HepG2 (cell line): ENCODE results near the gene MYL6. TPM values are rescaled to one million over a fixed set of nuclear protein-coding genes. Genes with fewer than 3 reads are reported as not detected.

Source experiments
- ADNP ChIP-seq: sonication (generic); formaldehyde crosslinking; IDR thresholded peaks from 2 replicates; pipeline ENCODE4 v1.4.0; 2020; ENCODE audit warnings: missing genetic modification reagents
- CBFB ChIP-seq: sonication (generic); formaldehyde crosslinking; IDR thresholded peaks from 2 replicates; pipeline ENCODE4 v1.4.0; 2020; ENCODE audit warnings: missing genetic modification reagents
- GATAD2A ChIP-seq: IDR thresholded peaks from 2 replicates; pipeline ENCODE4 v1.6.1; 2016
- HHEX ChIP-seq: IDR thresholded peaks from 2 replicates; pipeline ENCODE4 v1.6.1; 2016; ENCODE audit warnings: control low read depth
- HNF4A ChIP-seq: sonication (generic); formaldehyde crosslinking; IDR thresholded peaks from 2 replicates; pipeline ENCODE4 v1.4.0; 2020; ENCODE audit warnings: missing genetic modification reagents
- IRF9 ChIP-seq: sonication (generic); formaldehyde crosslinking; IDR thresholded peaks from 2 replicates; pipeline ENCODE4 v1.8.0; 2022; ENCODE audit warnings: missing genetic modification reagents, mild to moderate bottlenecking, borderline replicate concordance
- ISL2 ChIP-seq: sonication (generic); formaldehyde crosslinking; IDR thresholded peaks from 2 replicates; pipeline ENCODE4 v1.5.0; 2020; ENCODE audit warnings: missing genetic modification reagents
- PITX1 ChIP-seq: sonication (generic); formaldehyde crosslinking; IDR thresholded peaks from 2 replicates; pipeline ENCODE4 v1.5.1; 2020; ENCODE audit warnings: mild to moderate bottlenecking, missing genetic modification reagents
- POGK ChIP-seq: sonication (generic); formaldehyde crosslinking; conservative IDR thresholded peaks from 2 replicates; pipeline ENCODE4 v1.8.0; 2022; ENCODE audit warnings: mild to moderate bottlenecking, moderate library complexity, missing genetic modification reagents
- RXRB ChIP-seq: IDR thresholded peaks from 2 replicates; pipeline ENCODE4 v1.6.1; 2016; ENCODE audit warnings: borderline replicate concordance, missing genetic modification reagents, missing compliant biosample characterization
- SNAI1 ChIP-seq: sonication (generic); formaldehyde crosslinking; IDR thresholded peaks from 2 replicates; pipeline ENCODE4 v1.5.0; 2020; ENCODE audit warnings: mild to moderate bottlenecking, missing genetic modification reagents, borderline replicate concordance
- SNRNP70 ChIP-seq: fragments of 200-400 bp; formaldehyde crosslinking; IDR thresholded peaks from 2 replicates; pipeline ENCODE4 v1.6.1; 2017; ENCODE audit warnings: mild to moderate bottlenecking, low read depth, low read length, moderate library complexity
- SRSF4 ChIP-seq: fragments of 200-400 bp; formaldehyde crosslinking; IDR thresholded peaks from one replicate; pipeline ENCODE4 v1.6.1; 2018; ENCODE audit warnings: mild to moderate bottlenecking, low read depth, low read length, moderate library complexity; ENCODE audit not compliant: poor library complexity, severe bottlenecking
- ZBTB21 ChIP-seq: sonication (generic); formaldehyde crosslinking; IDR thresholded peaks from 2 replicates; pipeline ENCODE4 v1.4.0; 2020; ENCODE audit warnings: missing genetic modification reagents
- ZFY ChIP-seq: sonication (generic); formaldehyde crosslinking; IDR thresholded peaks from 2 replicates; pipeline ENCODE4 v1.4.0; 2020; ENCODE audit warnings: missing genetic modification reagents
- ZNF235 ChIP-seq: sonication (generic); formaldehyde crosslinking; IDR thresholded peaks from 2 replicates; pipeline ENCODE4 v1.8.1; 2023; ENCODE audit warnings: mild to moderate bottlenecking, missing genetic modification reagents, borderline replicate concordance
- ZNF512B ChIP-seq: sonication (generic); formaldehyde crosslinking; IDR thresholded peaks from 2 replicates; pipeline ENCODE4 v1.5.1; 2020; ENCODE audit warnings: missing genetic modification reagents, mild to moderate bottlenecking, borderline replicate concordance
- ZNF619 ChIP-seq: sonication (generic); formaldehyde crosslinking; IDR thresholded peaks from 2 replicates; pipeline ENCODE4 v1.4.0; 2020; ENCODE audit warnings: mild to moderate bottlenecking, missing genetic modification reagents
- ZNF7 ChIP-seq: IDR thresholded peaks from 2 replicates; pipeline ENCODE4 v1.6.1; 2016; ENCODE audit warnings: missing biosample characterization, missing genetic modification reagents
- ZNF780A ChIP-seq: sonication (generic); formaldehyde crosslinking; IDR thresholded peaks from 2 replicates; pipeline ENCODE4 v1.8.0; 2022; ENCODE audit warnings: mild to moderate bottlenecking, missing genetic modification reagents, moderate library complexity
- polyA plus RNA-seq, 8 experiments: library from polyadenylated mRNA; depleted of rRNA in 3 of 8; stranded (reverse) in 7 of 8; unstranded in 1 of 8; fragments of >200 nt; fragmentation: Illumina TruSeq in 4 of 8; extraction: Trizol in 4 of 8; gene quantifications; 2 replicates each; pipeline versions ENCODE4 v1.2.1 to v1.2.3, GENCODE V29; 2011 to 2016; ENCODE audit warnings: low read depth in 4 of 8, missing spikeins in 1 of 8, mixed read lengths in 1 of 8; ENCODE audit not compliant: insufficient read depth in 1 of 8
- total RNA-seq, 5 experiments: library from RNA; depleted of rRNA; stranded (reverse); fragments of >200 nt; fragmentation: Illumina TruSeq; extraction: Trizol; gene quantifications; 2 replicates each; pipeline ENCODE4 v1.2.3, GENCODE V29; 2016; ENCODE audit warnings: low read depth in 1 of 5

Gene MYL6
- total and polyA plus RNA-seq, 2 of the 13 experiments (the other 11 are each of a cell fraction or from before 2014, with no cell fraction given): 1,127 to 1,192 TPM

GRCh38 chr12:56117778-56118687 lies 40.1 kb upstream of the MYL6 start, which contains the start of gene ZC3H10 (continued):
- TF ChIP-seq ZNF512B (CRISPR knock-in tag): no peak
- TF ChIP-seq ZNF235 (CRISPR knock-in tag): no peak
- peak; percentile 97; the same call in 1 of the 2 replicates for TF ChIP-seq IRF9 (CRISPR knock-in tag)
- no peak for TF ChIP-seq ADNP (CRISPR knock-in tag)
- 0 out of 2 replicates have a peak, but pooled peaks have one; percentile 15 for TF ChIP-seq HNF4A
- TF ChIP-seq SRSF4: no peak
- TF ChIP-seq HHEX (CRISPR knock-in tag): 0 out of 2 replicates have a peak, but pooled peaks have one; percentile 30
- TF ChIP-seq ISL2: peak; percentile 66; the same call in 1 of the 2 replicates
- no peak; the same call in 1 of the 2 replicates for TF ChIP-seq ZNF619 (CRISPR knock-in tag)
- peak; percentile 88 for TF ChIP-seq ZBTB21 (CRISPR knock-in tag)
- TF ChIP-seq SNRNP70: no peak
- peak; percentile 67 for TF ChIP-seq GATAD2A (CRISPR knock-in tag)
- TF ChIP-seq ZNF7 (CRISPR knock-in tag): no peak
- peak; percentile 86 for TF ChIP-seq ZFY
- peak; percentile 88 for TF ChIP-seq CBFB
- TF ChIP-seq SNAI1 (CRISPR knock-in tag): no peak
- no peak for TF ChIP-seq ZNF780A (CRISPR knock-in tag)
- peak; percentile 76 for TF ChIP-seq PITX1
- TF ChIP-seq POGK: peak; percentile 82; the same call in 1 of the 2 replicates
- TF ChIP-seq RXRB (CRISPR knock-in tag): peak; percentile 83
